Activated CD4-positive, alpha-beta memory T cell treated with anti-CD3 and anti-CD28 coated beads for 36 hours (primary cell): ENCODE measurements around the gene LEPROT. TPM values are rescaled to one million over a fixed set of nuclear protein-coding genes. Genes with fewer than 3 reads are reported as not detected.

Source experiments
- CTCF ChIA-PET: fragments of 350-600 bp; sonication (Branson Sonifier 250); formaldehyde crosslinking; loops from one replicate; lab custom pipeline; 2021; ENCODE audit warnings: antibody characterized with exemption, inconsistent platforms; lab: Charles Lee
- POLR2A ChIA-PET: fragments of 350-600 bp; sonication (Branson Sonifier 250); formaldehyde crosslinking; loops from one replicate; lab custom pipeline; 2021; ENCODE audit warnings: antibody characterized with exemption; lab: Charles Lee
- DNase-seq: peaks from one replicate; pipeline ENCODE4 v3.0.0-alpha.2; 2020
- H3K27ac Mint-ChIP-seq: one replicate; pipeline ENCODE4 v1.8.0; 2021; ENCODE audit warnings: mixed read lengths
- H3K27me3 Mint-ChIP-seq: one replicate; pipeline ENCODE4 v1.8.0; 2021; ENCODE audit warnings: mixed read lengths
- H3K36me3 Mint-ChIP-seq: one replicate; pipeline ENCODE4 v1.8.0; 2021; ENCODE audit warnings: mixed read lengths
- H3K4me1 Mint-ChIP-seq: one replicate; pipeline ENCODE4 v1.8.0; 2021; ENCODE audit warnings: low read depth, mixed read lengths
- H3K4me3 Mint-ChIP-seq: one replicate; pipeline ENCODE4 v1.8.0; 2021; ENCODE audit warnings: mild to moderate bottlenecking, mixed read lengths
- H3K9me3 Mint-ChIP-seq: one replicate; pipeline ENCODE4 v1.8.0; 2021; ENCODE audit warnings: mixed read lengths
- intact Hi-C: fragments of 100-400 bp; cut with micrococcal nuclease; formaldehyde crosslinking; loops from one replicate; pipeline ENCODE4 v1.15.1; 2023
- total RNA-seq, 2 experiments: library from RNA; stranded (reverse); gene quantifications; one replicate each; pipeline ENCODE4 v1.2.3, GENCODE V29; 2021

The LEPROT gene
- total RNA-seq, 2 experiments from 2014 or later, result 17.9 to 19.6 TPM

DNA sequence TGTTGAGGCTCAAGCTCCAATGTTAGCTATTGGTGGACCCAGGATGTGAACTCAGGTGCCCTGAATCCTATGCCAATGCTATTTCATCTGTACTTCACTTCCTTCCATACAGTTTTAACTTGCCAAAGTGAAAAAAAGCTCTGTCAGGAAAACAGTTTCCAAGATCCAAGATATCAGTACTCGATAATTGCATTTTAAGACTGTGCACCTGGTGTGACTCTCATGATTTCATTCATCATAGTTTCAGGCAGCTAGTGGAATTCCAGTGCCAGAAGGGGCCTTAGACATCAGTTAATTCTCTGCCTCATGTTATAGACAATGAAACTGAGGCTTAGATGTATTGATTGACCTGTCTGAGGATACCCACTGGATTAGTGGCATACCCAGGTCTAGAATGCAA lies 26.5 kb upstream of the LEPROT start:
- POLR2A ChIA-PET, result interaction anchor here (0.6 to 2.3 kb wide), 3 partner anchors 26 to 393 kb away, joined by 5 to 18 read pairs (median 10); partner anchors contain the start of genes LEPR and LEPROT
- Mint-ChIP-seq H3K9me3 (no peaks in the 10 kb centered on the region), H3K4me3 (no peak overlapping the region), H3K4me1 (peaks cover 56% of the 10 kb centered on the region), H3K27me3 (no peaks in the 10 kb centered on the region), H3K36me3 (no peaks in the 10 kb centered on the region), H3K27ac (peak overlapping the region; percentile 69)
- DNase-seq, result no peak
- intact Hi-C loops, result loop anchor here (1.0 to 10.0 kb wide), 12 partner anchors 26 to 941 kb away; partner anchors contain the start of genes AK4, LEPR and LEPROT
- CTCF ChIA-PET, result interaction anchor here (1.0 to 2.1 kb wide), 3 partner anchors 26 to 128 kb away, joined by 3 to 13 read pairs (median 4); partner anchors contain the start of genes LEPR and LEPROT

DNA sequence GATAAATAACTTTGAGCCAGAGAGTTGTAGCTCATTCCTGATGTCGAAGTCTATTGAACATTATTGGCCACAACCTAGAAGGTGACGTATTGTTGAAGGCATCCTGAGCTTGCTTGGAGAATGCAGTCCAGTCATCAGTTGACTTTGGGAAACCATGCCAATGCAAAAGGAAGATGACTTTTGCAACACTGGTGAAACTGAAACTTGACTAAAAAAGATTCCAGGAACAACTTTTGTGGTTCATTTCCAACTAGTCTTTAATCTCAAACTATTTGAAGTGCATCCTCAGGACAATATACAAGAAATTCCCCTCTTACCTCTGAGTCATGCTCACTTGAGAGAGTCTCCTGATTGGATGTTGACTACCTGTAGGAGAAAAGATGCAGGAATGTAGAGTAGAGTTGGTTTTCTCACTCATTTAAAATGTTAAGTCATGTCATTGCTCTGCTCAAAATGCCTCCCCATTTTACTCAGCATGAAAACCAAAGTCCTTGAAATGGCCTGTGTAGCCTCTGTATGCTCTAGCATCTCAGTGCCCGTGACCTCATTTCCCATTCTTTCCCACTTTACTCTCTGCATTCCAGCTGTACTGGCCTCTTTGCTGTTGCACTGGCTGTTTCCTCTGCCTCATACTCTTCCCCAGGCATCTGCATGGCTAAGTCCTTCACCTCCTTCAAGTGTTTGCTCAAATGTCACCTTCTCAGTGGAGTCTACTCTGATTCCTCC lies 24.4 kb upstream of the LEPROT start:
- intact Hi-C loops, result loop anchor here (10.0 kb wide), 5 partner anchors 251 to 939 kb away; partner anchors contain the start of gene AK4
- H3K36me3 Mint-ChIP-seq, result peaks cover 5% of the 10 kb centered on the region

DNA sequence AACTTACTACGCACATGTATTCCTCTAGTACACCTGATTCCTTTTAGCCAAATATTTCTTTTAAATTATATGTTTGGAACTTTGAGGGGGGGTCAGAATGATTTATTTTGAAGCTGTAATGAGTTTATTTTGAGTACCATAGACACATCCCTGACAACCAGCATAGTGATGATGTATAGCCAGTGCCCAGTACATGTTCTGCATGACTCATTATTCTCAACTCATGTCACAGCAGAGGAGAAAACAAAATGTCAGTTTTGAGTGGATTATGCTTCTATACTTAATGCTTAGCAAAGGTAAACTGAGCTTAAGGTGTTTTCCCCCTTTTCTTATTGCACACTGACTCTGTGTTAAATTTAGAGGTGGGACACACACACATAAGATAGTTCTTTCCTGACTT lies 22.4 kb upstream of the LEPROT start:
- no peak for DNase-seq
- peaks cover 5% of the 10 kb centered on the region for H3K36me3 Mint-ChIP-seq
- H3K27ac Mint-ChIP-seq, result no peak overlapping the region
- CTCF ChIA-PET, result no interaction called here
- POLR2A ChIA-PET, result interaction anchor here (0.9 to 1.2 kb wide), 2 partner anchors 19 to 22 kb away, joined by 3 to 6 read pairs; no protein-coding TSS in a partner anchor
- intact Hi-C loops, result loop anchor here (1.0 to 10.0 kb wide), 6 partner anchors 22 to 937 kb away; partner anchors contain the start of genes AK4, LEPR and LEPROT
- H3K4me1 Mint-ChIP-seq, result peaks cover 44% of the 10 kb centered on the region
- no peaks in the 10 kb centered on the region for H3K27me3 Mint-ChIP-seq
- no peak overlapping the region for H3K4me3 Mint-ChIP-seq
- no peaks in the 10 kb centered on the region for H3K9me3 Mint-ChIP-seq

More for the DNA sequence above, 24.4 kb upstream of the LEPROT start:
- Mint-ChIP-seq H3K27me3 (no peaks in the 10 kb centered on the region), H3K27ac (peak overlapping the region; percentile 59), H3K4me1 (peaks cover 49% of the 10 kb centered on the region), H3K4me3 (no peak overlapping the region), H3K9me3 (no peaks in the 10 kb centered on the region)
- ChIA-PET CTCF (interaction anchor here (0.6 to 1.5 kb wide), 2 partner anchors 24 to 160 kb away, joined by 3 to 4 read pairs; partner anchors contain the start of genes LEPR and LEPROT), POLR2A (no interaction called here)
- peak; percentile 27 for DNase-seq

DNA sequence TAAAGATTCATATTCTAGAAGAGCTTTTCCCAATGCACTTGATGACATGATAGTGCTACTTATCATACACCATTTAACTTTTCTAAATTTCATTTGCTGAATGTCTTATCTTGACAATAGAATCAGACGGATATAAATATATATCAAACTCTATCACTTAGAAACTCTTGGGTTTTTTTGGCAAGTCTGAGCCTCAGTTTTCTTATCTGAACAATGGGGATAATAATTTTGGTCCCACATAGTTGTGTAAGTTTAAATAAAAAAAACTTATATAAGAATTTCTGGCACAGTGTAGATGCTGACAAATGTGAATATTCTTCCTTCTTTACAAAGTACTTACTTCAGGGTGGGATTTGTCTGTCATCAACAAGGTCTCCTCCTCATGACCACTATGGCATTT lies 21.5 kb upstream of the LEPROT start:
- CTCF ChIA-PET, result no interaction called here
- Mint-ChIP-seq H3K4me3 (no peak overlapping the region), H3K27ac (no peak overlapping the region), H3K27me3 (no peaks in the 10 kb centered on the region), H3K9me3 (no peaks in the 10 kb centered on the region), H3K36me3 (peaks cover 5% of the 10 kb centered on the region), H3K4me1 (peaks cover 37% of the 10 kb centered on the region)
- POLR2A ChIA-PET, result no interaction called here
- intact Hi-C loops, result loop anchor here (10.0 kb wide), 5 partner anchors 254 to 936 kb away; partner anchors contain the start of gene AK4
- DNase-seq, result no peak

GRCh38 chr1:65401612-65402011 lies 18.9 kb upstream of the LEPROT start:
- intact Hi-C loops, result no loop called here
- Mint-ChIP-seq H3K27ac (no peak overlapping the region), H3K36me3 (peaks cover 5% of the 10 kb centered on the region), H3K4me1 (peaks cover 15% of the 10 kb centered on the region), H3K9me3 (no peaks in the 10 kb centered on the region), H3K4me3 (no peak overlapping the region), H3K27me3 (no peaks in the 10 kb centered on the region)
- POLR2A ChIA-PET, result no interaction called here
- DNase-seq, result no peak
- CTCF ChIA-PET, result no interaction called here

- H3K27me3 Mint-ChIP-seq, result no peaks in the 10 kb centered on the region
- ChIA-PET POLR2A (no interaction called here), CTCF (no interaction called here)
- H3K4me1 Mint-ChIP-seq, result no peaks in the 10 kb centered on the region
- DNase-seq, result no peak
- no peak overlapping the region for H3K4me3 Mint-ChIP-seq
- intact Hi-C loops, result no loop called here
- H3K9me3 Mint-ChIP-seq, result no peaks in the 10 kb centered on the region
- H3K36me3 Mint-ChIP-seq, result peaks cover 3% of the 10 kb centered on the region
- H3K27ac Mint-ChIP-seq, result no peak overlapping the region
Measured at GRCh38 chr1:65404941-65405340, 15.5 kb upstream of the LEPROT start.

DNA sequence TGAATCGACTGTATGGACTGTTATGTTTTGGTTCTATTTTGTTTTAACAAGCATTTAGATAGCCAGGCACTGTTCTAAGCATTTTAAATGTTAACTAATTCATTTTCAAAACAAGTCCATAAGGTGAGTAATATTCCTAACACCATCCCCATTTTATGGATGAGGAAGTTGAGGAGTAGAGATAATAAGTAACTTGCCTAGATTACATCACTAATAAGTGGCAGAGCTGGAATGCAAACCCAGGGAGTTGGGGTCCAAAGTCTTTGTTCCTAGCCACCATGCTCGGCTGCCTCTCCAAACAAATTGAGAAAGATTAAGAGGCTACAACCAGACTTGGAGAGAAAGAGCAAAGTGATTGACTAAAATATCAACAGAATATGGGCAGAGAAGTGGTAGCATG lies 12.6 kb upstream of the LEPROT start:
- intact Hi-C loops, result no loop called here
- H3K4me3 Mint-ChIP-seq, result no peak overlapping the region
- no peaks in the 10 kb centered on the region for H3K9me3 Mint-ChIP-seq
- H3K4me1 Mint-ChIP-seq, result peaks cover 2% of the 10 kb centered on the region
- POLR2A ChIA-PET, result no interaction called here
- H3K27ac Mint-ChIP-seq, result no peak overlapping the region
- H3K27me3 Mint-ChIP-seq, result no peaks in the 10 kb centered on the region
- CTCF ChIA-PET, result no interaction called here
- DNase-seq, result no peak
- peaks cover 4% of the 10 kb centered on the region for H3K36me3 Mint-ChIP-seq

DNA sequence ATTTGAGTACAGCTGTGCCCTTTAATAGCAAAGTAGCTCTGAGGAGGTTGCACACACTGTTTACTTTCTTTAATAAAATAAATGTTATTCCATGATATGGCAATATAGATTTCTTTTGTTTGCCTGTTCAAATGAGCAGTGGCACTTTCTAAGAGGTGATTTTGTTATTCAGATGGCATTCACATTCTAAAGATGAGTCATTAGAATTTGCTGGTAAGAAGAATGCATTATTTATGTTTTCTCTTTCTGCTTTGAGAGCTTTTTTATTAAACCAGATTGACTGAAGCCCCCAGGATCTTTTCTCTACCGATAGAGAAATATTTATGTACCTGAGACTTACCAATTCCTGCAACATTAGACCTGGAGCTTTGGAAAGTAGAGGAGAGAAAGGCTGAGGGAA lies 11.2 kb upstream of the LEPROT start:
- Mint-ChIP-seq H3K36me3 (peaks cover 4% of the 10 kb centered on the region), H3K4me3 (no peak overlapping the region), H3K4me1 (peaks cover 2% of the 10 kb centered on the region), H3K27ac (no peak overlapping the region), H3K27me3 (no peaks in the 10 kb centered on the region), H3K9me3 (no peaks in the 10 kb centered on the region)
- intact Hi-C loops, result no loop called here
- CTCF ChIA-PET, result no interaction called here
- DNase-seq, result no peak
- POLR2A ChIA-PET, result interaction anchor here (1.4 kb wide), 1 partner anchor 11 kb away, joined by 4 read pairs; the partner anchor contains the start of genes LEPR and LEPROT

GRCh38 chr1:65409816-65410326 lies 10.6 kb upstream of the LEPROT start:
- H3K27me3 Mint-ChIP-seq, result no peaks in the 10 kb centered on the region

DNA sequence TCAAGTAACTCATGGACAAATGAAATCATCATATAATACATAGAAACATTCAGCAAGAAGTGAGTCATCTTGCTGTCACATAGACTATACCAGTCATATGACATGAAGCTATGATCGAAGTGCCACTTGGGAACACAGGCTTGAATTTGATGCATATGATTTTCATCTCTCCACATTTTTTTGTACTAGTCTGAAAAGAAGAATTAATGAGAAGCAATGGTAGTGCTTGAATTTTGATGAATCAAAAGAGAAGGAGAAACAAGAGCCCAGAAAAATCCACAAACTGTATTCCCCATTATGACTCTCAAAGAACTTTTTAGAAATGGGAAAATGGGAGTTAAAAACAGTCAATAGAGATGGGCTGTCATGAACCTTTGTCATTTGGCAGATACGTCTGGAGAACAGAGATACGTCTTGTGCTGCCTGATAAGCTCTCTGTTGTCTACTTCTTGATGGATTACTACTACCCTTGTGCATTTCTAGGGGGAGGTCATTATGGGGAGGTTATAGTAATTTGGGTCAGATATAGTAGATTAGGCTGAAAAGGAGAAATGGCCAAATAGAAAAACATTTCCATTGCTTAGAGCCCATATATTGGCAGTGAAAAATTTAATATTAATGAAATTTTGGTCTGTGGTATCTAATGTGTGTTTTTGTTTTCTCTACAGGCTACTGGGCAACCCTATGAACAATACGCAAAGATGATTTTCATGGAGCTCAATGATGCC lies 8.0 kb upstream of the LEPROT start:
- Mint-ChIP-seq H3K27ac (no peak overlapping the region), H3K36me3 (peaks cover 4% of the 10 kb centered on the region), H3K27me3 (no peaks in the 10 kb centered on the region), H3K4me3 (no peak overlapping the region), H3K9me3 (no peaks in the 10 kb centered on the region), H3K4me1 (peaks cover 2% of the 10 kb centered on the region)
- intact Hi-C loops, result no loop called here
- no peak for DNase-seq
- CTCF ChIA-PET, result no interaction called here
- POLR2A ChIA-PET, result no interaction called here

More at GRCh38 chr1:65409816-65410326, 10.6 kb upstream of the LEPROT start:
- POLR2A ChIA-PET, result no interaction called here
- peaks cover 2% of the 10 kb centered on the region for H3K4me1 Mint-ChIP-seq
- intact Hi-C loops, result no loop called here
- CTCF ChIA-PET, result no interaction called here
- H3K27ac Mint-ChIP-seq, result no peak overlapping the region
- H3K4me3 Mint-ChIP-seq, result no peak overlapping the region
- no peak for DNase-seq
- peaks cover 4% of the 10 kb centered on the region for H3K36me3 Mint-ChIP-seq
- H3K9me3 Mint-ChIP-seq, result no peaks in the 10 kb centered on the region

DNA sequence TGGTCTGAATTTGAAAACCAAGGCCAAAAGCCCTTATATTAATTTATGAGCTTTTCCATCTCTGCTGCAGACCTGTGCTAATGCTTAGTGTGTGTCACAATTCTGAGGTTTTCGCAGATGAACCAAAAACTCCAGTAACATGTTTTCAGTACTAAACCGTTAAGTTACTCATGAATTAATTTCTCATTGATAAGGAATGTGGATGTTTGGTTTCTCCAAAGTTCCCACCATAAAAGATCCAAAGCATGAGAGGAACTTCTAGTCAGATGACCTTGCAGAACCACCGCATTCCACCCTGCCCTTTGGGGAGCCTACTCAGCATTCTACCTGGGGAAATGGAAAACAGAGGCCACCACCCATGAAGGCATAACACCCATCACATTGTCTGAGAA lies 7.5 kb upstream of the LEPROT start:
- intact Hi-C loops, result no loop called here
- Mint-ChIP-seq H3K27ac (no peak overlapping the region), H3K27me3 (no peaks in the 10 kb centered on the region), H3K4me3 (no peak overlapping the region), H3K4me1 (peaks cover 2% of the 10 kb centered on the region), H3K36me3 (peaks cover 4% of the 10 kb centered on the region), H3K9me3 (no peaks in the 10 kb centered on the region)
- ChIA-PET CTCF (no interaction called here), POLR2A (no interaction called here)
- no peak for DNase-seq

GRCh38 chr1:65414538-65414937 lies 5.9 kb upstream of the LEPROT start:
- CTCF ChIA-PET, result no interaction called here
- Mint-ChIP-seq H3K27ac (no peak overlapping the region), H3K9me3 (no peaks in the 10 kb centered on the region), H3K36me3 (peaks cover 4% of the 10 kb centered on the region), H3K27me3 (no peaks in the 10 kb centered on the region), H3K4me3 (no peak overlapping the region), H3K4me1 (peaks cover 9% of the 10 kb centered on the region)
- no peak for DNase-seq
- POLR2A ChIA-PET, result no interaction called here
- intact Hi-C loops, result no loop called here
